ENCODE results near the gene TMUB1. TPM values are rescaled to one million over a fixed set of nuclear protein-coding genes. Genes with fewer than 3 reads are reported as not detected.

TMUB1 gene
- total and polyA plus RNA-seq, 9 of the 15 experiments (the other 6 are each of a cell fraction or from before 2014, with no cell fraction given): 0.14 to 241 (median 74.1) TPM

GRCh38 chr7:151056283-151056665 is 27.0 kb downstream of the TMUB1 start (continued):
- peak; percentile 75 for TF ChIP-seq MAX (CRISPR knock-in tag; IDR thresholded peaks at IDR 0.05)
- no peak for TF ChIP-seq ZNF253 (CRISPR knock-in tag; conservative IDR thresholded peaks at IDR 0.05)
- TF ChIP-seq CHD4 (IDR thresholded peaks at IDR 0.05; ENCODE audit: insufficient read depth, insufficient replicate concordance, low read depth, low read length, poor library complexity, severe bottlenecking): no peak
- TF ChIP-seq ARID3A (IDR thresholded peaks at IDR 0.05; ENCODE audit: borderline replicate concordance, low read depth, low read length): no peak
- peak in 1 of 2 experiments; percentile 57 for TF ChIP-seq AFF1 (IDR thresholded peaks at IDR 0.05; ENCODE audit: low read depth in 1 of 2, partially characterized antibody in 2 of 2)
- 0 out of 2 replicates have a peak, but pooled peaks have one; percentile 7 for TF ChIP-seq HSF4 (CRISPR knock-in tag; IDR thresholded peaks at IDR 0.05; ENCODE audit: borderline replicate concordance)
- no peak for TF ChIP-seq TCFL5 (CRISPR knock-in tag; conservative IDR thresholded peaks at IDR 0.05)
- no peak for TF ChIP-seq MTF1 (CRISPR knock-in tag; IDR thresholded peaks at IDR 0.05; ENCODE audit: borderline replicate concordance)

Data from K562 (cell line).